ENCODE measurements around the gene CLCF1.
A peak's percentile ranks its signal among the peaks of the same experiment; 100 is the strongest.

Gene CLCF1

DNA sequence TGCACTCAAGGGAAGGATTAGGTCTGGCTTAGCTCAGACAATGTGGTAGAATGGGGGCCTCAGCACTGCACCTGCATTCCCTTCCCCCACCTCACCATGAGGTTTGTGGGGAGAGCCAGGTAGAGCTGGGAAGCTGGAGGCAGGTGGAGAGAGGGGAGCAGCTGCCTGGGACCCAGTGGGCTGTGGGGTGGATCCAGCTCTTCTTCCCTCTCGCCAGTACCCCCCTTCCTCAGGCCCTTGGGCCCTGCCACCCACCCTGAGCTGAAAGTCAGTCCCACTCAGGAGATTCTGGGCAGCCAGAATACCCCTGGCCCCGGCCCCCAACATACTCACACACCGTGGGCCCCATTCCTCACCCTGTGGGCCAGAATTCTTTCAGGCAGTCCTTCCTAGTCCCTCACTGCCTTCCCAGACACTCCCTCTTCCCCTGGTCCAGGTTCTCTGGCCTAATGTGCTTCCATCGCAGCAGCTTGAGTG lies 17.0 kb downstream of the CLCF1 start:
- no peak for DNase-seq (ENCODE audit: low spot score)

DNA sequence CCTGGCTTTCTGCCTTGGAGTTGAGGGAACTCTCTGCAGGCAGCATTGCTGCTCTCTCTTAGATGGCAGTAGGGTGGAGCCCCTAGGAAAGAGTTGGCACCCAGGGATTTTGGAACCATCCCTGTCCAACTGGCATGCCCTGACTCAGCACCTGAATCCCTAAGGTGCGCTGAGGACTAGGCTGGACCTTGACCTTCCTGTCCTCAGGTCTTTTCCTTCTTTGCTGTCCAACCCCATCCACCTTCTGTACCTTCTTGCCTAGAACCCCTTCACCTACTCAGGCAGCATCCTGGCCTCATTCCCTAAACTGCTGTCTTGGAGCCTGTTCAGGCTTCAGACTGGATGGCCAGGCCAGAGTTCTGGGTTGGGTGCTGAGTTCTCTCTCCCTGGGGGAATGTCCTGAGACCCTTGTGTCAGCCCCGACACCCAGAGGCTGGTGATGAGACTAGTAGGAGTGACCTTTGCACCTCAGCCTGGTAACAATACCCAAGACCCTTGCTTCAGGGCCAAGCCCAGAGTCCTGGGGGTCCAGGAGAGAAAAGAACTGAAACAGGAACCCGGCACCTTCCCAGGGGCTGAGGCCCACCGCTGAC lies 17.5 kb downstream of the CLCF1 start:
- no peak for DNase-seq (ENCODE audit: low spot score)

DNA sequence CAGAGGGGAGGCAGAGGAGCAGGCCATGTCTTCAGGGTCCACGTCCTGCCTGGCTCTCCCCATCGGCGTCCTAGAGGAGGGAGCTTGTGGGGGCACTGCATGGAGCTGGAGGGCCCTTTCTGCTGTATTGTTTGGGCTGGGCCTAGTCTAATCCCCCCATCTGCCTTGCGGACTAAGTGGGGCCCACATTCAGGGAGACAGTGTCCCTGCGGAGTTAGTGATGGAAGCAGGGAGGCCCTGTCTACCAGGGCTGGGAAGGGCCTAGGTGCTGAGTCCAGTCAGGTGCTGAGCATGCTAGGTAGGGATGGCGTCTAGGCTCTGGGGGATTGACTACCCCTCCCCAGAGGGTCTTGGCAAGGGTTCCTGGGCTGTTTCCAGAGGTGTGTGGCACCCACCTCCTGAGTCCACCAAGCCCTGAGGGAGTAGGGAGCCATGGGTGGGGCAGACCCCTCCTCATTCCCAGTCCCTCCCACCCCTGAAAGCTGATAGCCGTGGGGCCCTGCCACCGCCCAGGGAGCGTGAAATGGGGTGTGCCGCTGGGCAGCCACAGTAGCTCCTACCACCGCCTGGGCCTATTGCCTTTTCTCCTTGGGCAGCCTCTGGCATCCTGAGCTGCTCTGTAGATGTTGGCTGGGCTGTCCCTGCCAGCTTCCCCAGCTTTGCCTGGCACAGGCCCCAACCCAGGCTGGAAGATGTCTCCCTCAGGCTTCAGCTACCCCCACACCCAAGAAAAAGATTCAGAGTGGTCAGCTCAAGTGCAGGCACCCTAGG lies 18.2 kb downstream of the CLCF1 start:
- no peak for DNase-seq (ENCODE audit: low spot score)

DNA sequence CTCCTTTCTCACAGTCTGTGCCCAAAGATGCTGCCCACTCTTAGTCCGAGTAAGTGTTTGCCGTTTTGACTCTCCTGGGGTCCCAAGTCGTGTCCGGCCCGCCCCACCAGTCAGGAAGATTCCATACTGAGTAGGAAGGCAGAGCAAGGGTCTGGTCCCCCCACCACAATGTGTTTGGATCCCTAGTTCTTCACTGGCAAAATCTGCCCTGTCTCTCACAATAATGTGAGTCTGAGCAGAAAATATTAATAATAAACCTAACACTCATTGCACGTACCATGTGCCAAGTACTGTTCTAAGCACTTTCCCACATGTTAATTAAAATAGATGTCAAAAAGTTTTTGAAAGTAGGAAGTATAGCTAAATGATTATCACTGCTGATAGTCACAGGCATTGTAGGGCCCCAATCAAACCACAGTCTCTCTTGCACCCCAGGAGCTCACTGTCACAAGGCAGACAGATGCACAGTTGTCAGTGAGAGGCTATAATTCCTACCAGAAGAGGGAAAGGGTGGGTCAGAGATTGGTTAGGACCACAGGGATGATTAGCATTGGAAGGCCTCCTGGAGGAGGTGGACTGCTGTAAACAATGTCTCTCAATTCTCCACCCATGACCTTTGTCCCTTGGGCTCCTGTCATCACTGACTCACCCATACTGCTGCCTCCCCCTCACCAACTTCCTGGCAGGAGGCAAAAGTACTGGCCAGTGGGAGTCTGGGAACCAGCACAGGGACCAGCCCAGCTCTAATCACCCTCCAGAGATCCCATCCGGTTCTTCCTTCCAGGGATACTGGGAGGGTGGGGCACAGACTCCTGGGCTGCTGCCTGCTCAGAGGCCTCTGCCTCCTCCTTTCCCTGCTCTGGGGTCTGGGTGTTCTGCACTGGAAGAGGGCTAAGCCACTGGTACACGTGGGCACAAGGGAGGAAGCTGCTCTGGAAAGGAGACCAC lies 19.0 kb downstream of the CLCF1 start:
- DNase-seq (ENCODE audit: low spot score): peak; percentile 93

DNA sequence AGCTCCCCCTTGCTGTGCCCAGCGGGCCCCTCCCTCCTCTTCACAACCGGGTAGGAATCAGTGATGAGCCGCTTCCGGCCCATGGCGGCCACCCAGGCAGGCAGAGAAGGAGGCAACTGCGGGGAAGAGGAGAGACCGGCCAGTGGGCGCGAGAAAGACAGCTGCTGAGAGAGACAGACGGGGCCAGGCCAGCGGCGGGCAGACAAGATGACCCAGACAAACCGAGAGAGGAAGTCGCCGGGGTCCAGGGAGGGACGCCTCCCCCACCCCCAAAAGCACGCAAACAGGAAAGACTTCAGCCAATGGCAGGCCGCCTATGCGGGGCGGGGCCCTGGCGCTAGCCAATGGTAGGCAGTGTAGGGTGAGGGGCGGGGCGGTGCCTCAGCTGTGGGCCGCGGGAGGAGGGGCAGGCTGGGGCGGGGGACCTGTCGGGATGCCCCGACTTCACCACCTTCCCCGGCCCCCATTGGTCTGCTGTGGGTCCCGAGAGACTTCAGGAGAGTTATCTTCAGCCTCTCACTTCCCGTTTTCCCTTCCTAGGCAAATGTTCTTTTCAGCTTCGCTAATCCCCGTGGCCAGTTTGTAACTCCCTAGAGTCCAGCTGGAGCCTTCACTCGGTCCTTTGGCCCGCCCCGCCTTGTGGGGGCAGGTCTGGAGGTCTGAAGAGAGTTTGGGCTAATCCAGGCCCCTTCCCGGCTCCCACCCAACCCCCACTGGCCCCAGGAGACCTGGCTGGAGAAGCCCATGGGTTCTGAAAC lies 19.9 kb downstream of the CLCF1 start, which contains the start of gene POLD4:
TSS of gene POLD4 (minus strand) at position 230 of the 758 bp plus-strand sequence. CDS start at position 83, 147 bp downstream.
- peak; percentile 93 for DNase-seq (ENCODE audit: low spot score)

DNA sequence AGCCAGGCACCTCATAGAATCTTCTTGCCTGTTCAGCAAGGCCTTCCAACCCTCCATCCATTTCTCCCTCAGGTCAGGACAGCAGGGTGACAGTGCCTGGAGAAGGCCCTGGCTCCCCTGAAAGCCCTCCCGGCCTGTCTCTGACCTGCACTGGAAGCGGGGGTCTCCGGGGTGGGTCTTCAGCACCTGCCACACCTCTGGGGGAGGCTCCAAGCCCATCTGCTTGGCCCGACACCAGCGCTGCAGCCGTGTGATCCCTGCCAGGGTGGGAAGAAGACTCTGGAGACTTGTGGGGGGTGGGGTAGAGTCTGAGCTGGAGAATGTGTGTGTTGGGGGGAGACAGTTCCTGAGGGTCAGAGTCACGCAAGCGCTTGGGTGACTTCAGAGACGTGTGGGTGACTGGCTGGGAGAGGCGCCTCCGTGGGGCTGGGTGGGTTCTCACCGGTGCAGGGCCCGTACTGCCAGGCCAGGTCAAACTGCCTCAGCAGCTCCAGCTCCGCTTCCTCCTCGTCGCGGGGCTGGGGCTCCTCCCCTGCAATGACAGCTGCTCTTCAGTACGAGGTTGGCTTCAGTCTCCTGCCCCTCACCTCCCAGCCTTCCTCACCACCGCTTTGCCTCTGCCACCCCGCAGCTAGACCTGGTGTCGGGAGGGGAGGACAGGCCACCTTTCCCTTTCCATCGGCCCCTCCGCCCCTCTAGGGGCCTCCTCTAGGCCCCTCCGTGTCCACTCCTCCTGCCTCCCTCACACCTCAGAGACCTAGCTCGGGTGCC lies 20.7 kb downstream of the CLCF1 start:
- no peak for DNase-seq (ENCODE audit: low spot score)

DNA sequence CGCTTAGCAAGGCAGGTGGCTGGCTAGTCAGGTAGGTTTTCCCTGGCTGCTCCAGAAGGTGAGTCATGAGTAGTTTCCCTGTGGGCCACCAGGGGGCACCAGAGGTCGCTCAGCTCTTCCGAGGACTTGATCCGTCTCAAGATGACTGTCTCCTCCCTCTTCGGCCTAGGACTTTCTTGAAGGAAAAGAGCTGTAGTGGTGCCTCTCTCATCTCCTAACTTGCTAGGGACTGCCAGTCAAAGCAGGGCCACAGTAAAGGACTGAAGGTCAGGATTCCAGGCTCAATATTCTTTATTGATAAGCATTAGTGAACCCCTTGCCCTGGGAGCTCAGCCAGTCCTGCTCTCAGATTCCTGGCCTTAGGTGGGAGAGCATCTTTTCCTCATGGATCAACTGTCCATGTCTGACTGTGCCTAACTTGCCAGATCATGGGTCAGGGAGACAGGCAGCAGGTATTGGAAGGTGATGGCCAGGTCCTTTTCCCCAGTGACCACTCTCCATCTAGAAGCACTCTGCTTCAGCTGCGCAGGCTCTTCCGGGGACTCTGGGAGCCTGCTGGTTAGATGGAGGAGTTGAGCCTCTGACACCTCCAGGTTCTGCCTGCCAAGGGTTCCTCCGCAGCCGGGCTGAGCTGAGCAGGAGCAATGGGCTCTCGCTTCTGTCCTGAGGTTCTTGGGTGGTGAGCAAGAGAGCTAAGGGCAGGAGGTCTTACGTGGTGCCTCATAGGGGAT lies 22.0 kb downstream of the CLCF1 start:
- peak; percentile 77 for DNase-seq (ENCODE audit: low spot score)

DNA sequence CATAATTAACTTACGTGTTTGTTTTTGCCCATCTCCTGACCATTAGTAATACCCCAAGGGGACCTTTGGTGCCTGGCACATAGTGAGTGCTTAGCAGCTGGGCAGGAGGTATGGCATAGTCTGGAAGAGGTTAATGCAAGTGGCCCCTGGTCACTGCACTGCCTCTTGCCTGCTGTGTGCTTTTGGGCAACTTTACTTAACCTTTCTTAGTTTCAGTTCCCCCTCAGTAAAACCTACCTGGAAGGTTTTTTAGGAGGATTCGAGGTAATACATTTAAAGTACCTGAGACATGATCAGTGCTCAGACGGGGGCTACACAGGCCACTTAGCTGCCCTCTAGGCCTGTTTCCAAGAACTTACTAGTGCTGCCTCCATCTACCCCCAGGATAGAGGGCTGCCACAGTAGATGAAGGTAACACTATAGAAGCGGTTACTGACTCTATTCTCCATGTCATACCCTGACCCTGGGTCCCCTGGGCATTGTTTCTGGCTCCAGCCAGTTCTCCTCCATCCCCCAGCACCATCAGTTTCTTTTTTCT lies 23.4 kb downstream of the CLCF1 start:
- no peak for DNase-seq (ENCODE audit: low spot score)

DNA sequence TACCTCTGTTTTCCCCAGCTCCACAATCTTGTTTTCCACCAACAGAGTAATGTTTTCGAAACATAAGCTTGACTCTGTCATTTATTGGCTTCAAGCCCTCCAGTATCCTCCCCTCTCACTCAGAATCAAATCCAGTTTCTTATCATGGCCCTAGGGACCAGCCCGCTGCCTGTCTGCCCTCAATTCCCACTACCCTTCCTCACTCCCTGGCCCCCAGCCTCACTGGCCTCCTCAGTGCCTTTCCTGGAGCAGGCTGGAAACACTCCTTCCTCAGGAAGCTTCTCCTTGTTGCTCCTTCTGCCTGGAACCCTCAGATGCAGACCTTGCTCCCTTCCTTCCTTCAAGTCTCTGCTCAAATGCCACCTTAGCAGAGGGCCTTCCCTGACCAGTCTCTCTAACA lies 23.9 kb downstream of the CLCF1 start:
- no peak for DNase-seq (ENCODE audit: low spot score)

DNA sequence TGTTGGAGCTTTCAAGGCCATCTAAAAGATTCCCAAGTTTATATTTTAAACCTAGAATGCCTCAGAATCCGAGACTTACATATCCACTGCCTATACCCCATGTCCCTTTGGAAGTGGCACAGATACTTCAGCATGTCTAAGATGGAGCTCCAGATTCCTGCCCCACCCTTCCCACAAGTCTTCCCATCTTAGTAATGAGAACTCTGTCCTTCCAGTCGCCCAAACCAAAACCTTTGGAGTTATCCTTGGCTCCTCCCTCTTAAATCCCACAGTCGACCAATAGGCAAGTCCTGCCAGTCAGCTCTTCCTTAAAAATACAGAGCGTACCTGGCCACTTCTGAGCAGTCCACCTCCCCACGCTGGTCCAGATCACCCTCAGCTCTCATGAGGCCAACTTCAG lies 24.4 kb downstream of the CLCF1 start:
- no peak for DNase-seq (ENCODE audit: low spot score)

DNA sequence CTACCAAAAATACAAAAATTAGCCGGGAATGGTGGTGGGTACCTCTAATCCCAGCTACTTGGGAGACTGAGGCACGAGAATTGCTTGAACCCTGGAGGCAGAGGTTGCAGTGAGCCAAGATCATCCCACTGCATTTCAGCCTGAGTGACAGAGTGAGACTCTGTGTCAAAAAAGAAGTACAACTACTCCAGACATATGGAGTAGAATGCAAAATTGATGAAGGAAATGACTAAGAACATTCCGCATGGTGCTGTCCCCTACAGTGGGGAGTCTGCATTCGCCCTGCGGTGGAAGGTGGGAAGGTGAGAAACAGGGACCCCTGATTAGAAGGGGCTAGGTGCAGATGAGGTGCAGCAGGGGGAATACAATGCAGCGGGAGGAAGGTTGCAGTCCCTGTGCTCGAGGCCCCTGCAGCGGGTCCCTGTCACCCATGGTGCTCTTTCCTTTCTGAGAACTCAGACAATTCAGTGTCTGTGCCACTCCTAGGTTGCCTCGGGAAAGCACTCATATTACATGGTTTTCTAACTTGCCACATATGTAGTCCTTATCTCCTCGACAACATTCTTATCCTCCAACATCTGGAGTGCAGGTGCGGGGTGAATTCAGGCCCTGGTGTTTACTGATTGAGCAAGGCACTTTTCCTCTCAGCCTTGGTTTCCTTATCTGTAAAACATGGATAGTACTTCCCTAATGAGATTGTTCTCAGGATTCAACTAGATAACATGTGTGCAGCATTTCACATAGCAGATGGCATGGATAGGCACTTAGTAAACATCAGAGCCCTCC lies 25.2 kb downstream of the CLCF1 start:
- no peak for DNase-seq (ENCODE audit: low spot score)

DNA sequence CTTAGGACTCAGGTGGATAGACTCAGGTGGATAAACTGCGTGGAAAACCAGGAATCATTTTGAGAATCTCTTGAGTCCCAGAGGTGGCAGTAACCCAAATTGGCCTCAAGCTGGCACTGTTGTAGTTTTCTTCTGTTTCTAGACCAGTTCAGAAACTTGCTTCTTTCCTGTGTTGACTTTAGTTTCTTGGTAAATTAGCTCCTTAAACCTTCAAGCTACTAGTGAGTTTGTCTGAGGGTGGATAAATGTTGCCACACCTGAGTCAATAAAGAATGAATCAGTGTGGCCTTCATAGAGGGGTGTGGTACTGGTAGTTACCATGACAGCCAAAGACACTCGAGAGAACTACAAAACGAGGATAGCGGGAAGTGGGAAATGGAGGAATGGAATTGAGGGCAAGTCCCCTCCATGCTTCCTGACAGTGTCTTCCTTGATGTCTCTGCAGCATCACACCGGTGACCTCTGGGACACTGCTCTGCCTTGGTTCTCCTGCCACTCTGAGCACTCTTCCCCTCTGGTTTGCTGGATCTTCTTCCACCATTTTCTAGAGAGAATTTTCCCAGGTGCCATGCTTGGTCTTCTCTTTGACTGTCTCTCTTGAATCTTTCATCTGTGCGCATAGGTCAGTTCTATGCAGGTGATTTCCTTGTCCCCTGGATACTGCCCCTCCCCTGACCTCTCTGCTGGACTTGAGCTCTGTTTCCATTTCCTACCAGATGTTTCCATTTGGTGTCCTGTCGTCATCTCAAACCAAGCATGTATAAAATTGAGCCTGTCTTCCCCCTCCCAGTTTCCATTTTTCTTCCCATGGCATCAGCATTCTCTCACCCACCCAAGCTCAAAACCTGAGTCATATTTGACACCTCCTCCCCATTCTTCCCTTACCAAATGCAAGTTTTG lies 27.2 kb downstream of the CLCF1 start:
- no peak for DNase-seq (ENCODE audit: low spot score)

DNA sequence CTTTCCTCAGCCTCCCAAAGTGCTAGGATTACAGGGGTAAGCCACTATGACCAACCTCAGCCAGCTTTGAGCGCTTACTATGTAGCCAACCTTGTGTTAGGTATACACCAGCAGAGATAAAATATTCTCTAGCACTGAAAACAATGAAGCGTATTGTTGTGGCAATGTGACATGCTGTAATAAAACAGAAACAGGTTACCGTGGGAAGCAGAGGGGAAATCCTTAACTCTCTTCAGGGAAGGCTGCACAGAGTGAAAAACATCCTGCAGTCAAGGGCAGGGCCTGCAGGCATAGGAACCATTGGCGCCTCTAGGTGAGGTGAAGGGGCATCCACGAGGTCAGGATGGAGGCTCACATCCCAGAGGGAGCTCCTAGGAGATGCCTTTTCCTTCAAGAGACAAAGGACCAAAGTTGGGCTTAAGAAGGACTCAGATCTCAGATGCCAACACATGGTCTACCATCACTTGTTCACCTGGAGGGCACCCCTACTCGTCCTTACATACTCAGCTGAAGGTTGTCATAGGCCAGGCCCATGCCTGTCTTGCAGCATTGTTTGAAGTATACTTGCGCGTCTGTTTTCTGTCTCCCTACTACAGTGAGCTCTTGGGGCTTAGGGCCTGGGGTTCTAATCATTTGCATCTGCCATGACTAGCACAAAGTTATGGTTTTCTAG lies 28.0 kb downstream of the CLCF1 start:
- no peak for DNase-seq (ENCODE audit: low spot score)

DNA sequence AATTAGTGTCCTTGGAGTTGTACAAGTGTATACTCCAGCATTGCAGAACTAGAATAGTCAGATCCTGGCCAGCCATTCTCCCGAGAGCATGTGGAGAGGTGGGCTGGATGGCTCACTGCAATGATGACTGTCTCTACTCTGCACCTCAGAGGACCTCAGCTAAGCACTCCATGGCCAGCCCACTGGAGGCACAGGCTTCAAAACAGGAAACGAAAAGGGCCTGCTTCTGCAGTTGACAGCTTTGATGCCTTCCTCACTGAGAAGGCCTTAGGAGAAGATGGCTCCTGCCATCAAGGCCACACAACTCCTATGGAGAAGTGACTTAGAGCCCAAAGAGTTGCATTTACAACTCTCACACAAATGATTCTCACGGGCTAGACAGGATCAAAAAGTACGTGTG lies 29.1 kb downstream of the CLCF1 start:
- DNase-seq (ENCODE audit: low spot score): no peak

DNA sequence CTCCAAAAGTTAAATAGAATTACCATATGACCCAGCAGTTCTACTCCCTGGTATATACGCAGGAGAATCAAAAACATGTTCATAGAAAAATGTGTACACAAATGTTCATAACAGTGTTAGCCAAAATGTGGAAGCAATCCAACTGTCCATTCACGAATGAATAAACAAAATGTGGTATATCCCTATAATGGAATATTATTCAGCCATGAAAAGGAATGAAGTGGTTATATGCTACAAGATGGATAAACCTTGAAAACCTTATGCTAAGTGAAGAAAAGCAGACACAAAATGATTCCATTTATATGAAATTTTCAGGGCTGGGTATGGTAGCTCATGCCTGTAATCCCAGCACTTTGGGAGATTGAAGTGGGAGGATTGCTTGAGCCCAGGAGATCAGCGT lies 36.1 kb downstream of the CLCF1 start:
- DNase-seq (ENCODE audit: low spot score): no peak

DNA sequence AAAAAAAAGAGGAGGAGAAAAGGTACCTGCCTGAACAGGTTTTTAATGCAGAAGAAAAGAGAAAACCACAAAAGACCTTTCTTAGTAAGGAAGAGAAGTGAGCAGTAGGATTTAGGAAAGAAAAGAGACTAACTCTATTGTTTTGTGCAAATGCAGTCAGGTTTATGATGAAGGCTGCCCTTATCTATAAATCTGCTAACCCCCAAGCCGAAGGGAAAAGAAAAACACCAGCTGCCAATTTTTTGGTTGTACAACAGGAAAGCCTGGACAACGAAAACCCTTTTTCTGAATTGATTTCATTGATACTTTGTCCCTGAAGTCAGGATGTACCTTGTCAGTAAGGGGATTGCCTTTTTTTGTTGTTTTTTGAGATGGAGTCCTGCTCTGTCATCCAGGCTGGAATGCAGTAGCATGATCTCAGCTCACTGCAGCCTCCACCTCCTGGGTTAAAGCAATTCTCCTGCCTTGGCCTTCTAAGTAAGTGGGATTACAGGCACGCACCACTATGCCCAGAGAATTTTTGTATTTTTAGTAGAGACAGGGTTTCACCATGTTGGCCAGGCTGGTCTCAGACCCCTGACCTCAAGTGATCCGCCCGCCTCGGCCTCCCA lies 41.2 kb downstream of the CLCF1 start:
- DNase-seq (ENCODE audit: low spot score): no peak

DNA sequence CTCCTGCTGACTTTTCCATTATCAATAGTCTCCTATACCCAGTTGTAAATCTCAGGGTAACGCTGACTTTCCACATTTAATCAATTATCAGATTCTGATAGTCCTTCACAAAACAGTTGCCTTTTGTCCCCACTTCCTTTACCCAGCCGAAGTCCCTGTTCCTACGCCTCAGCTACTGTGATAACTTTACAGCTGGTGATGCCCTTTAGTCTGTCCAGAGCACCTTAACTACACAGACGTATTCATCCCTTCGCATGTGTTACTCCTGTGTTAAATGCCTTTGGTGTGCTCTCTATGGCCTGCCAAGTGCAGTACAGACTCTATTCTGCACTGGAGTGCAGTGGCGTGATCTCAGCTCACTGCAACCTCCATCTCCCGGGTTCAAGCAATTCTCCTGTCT lies 49.9 kb downstream of the CLCF1 start:
- no peak for DNase-seq (ENCODE audit: low spot score)
